Left lung (tissue), 10 donors: ENCODE measurements around the gene SMARCAD1. TPM values are rescaled to one million over a fixed set of nuclear protein-coding genes. Genes with fewer than 3 reads are reported as not detected.

Experiments used
- ATAC-seq: fragments of 200-7000 bp; cut with Tn5 transposase; one replicate; pipeline ENCODE4 v1.9.1; 2020; ENCODE audit warnings: moderate library complexity
- DNase-seq, 4 donors: peaks; one replicate each; pipeline ENCODE4 v3.0.0-alpha.2; 2013 to 2020
- H3K27ac ChIP-seq, 2 donors: fragments of 200-600 bp; sonication (generic) in 1 of 2; one replicate each; pipeline versions ENCODE4 v1.5.0 to v1.8.0; 2020 to 2021
- H3K27me3 ChIP-seq, 2 donors: fragments of 200-600 bp; sonication (generic) in 1 of 2; one replicate each; pipeline versions ENCODE4 v1.5.0 to v1.8.0; 2020 to 2021
- H3K36me3 ChIP-seq, 2 donors: fragments of 200-600 bp; sonication (generic) in 1 of 2; one replicate each; pipeline versions ENCODE4 v1.5.0 to v1.8.0; 2020 to 2021
- H3K4me1 ChIP-seq, 2 donors: fragments of 200-600 bp; one replicate each; pipeline ENCODE4 v1.8.0; 2021
- H3K4me3 ChIP-seq, 2 donors: fragments of 200-600 bp; sonication (generic) in 1 of 2; one replicate each; pipeline versions ENCODE4 v1.5.0 to v1.8.0; 2020 to 2021; ENCODE audit warnings: mild to moderate bottlenecking in 1 of 2
- H3K9me3 ChIP-seq, 2 donors: fragments of 200-600 bp; sonication (generic) in 1 of 2; one replicate each; pipeline versions ENCODE4 v1.5.0 to v1.8.0; 2020 to 2021
- CTCF ChIP-seq, 2 donors: fragments of 200-600 bp; sonication (generic) in 1 of 2; IDR thresholded peaks; one replicate each; pipeline versions ENCODE4 v1.5.0 to v1.8.0; 2021; ENCODE audit warnings: antibody characterized with exemption in 2 of 2
- intact Hi-C, 2 donors: fragments of 100-400 bp; cut with DNase I; formaldehyde crosslinking; loops; one replicate each; pipeline versions ENCODE4 v1.11.2 to v1.14.2; 2022
- polyA plus RNA-seq, 6 donors: library from polyadenylated mRNA; unstranded; fragments of 120-200 nt; gene quantifications; one replicate each; pipeline ENCODE4 v1.2.1, GENCODE V29; 2013; ENCODE audit not compliant: insufficient read length in 6 of 6
- total RNA-seq, 2 donors: library from RNA; stranded (reverse); fragmentation: NEBNext Ultra II Directional; extraction: Animal tissue kit (Norgen Biotek cat#: 25700); gene quantifications; one replicate each; pipeline ENCODE4 v1.2.1, GENCODE V29; 2021
- donor health status: DM: no; HTN: yes; CAD: no.
- donor health status: DM: no; HTN: no; CAD: no.

Gene SMARCAD1
- total and polyA plus RNA-seq, 8 donors, result 20.9 to 65.5 (median 55.5) TPM

- ATAC-seq (no peak), DNase-seq (no peak)
- H3K27ac ChIP-seq, result no peak overlapping the region
- H3K27me3 ChIP-seq, result no peaks in the 10 kb centered on the region
- peaks cover 7 to 24% of the 10 kb centered on the region in 2 donors for H3K4me1 ChIP-seq
- no peak for TF ChIP-seq CTCF (IDR thresholded peaks at IDR 0.05)
- no peaks in the 10 kb centered on the region for H3K9me3 ChIP-seq
- intact Hi-C loops, result no loop called here
- peaks cover 0 to 61% of the 10 kb centered on the region in 2 donors for H3K36me3 ChIP-seq
- no peak overlapping the region for H3K4me3 ChIP-seq
Observed at GRCh38 chr4:94211861-94212260, 4.2 kb downstream of the SMARCAD1 start.

GRCh38 chr4:94214703-94215319 lies 7.1 kb downstream of the SMARCAD1 start:
- Histone ChIP-seq H3K27ac (no peak overlapping the region), H3K36me3 (peaks cover 0 to 81% of the 10 kb centered on the region in 2 donors), H3K4me3 (no peak overlapping the region), H3K4me1 (peaks cover 0 to 7% of the 10 kb centered on the region in 2 donors), H3K9me3 (no peaks in the 10 kb centered on the region), H3K27me3 (no peaks in the 10 kb centered on the region)
- ATAC-seq (no peak), DNase-seq (no peak)
- intact Hi-C loops, result no loop called here
- TF ChIP-seq CTCF (IDR thresholded peaks at IDR 0.05), result no peak

DNA sequence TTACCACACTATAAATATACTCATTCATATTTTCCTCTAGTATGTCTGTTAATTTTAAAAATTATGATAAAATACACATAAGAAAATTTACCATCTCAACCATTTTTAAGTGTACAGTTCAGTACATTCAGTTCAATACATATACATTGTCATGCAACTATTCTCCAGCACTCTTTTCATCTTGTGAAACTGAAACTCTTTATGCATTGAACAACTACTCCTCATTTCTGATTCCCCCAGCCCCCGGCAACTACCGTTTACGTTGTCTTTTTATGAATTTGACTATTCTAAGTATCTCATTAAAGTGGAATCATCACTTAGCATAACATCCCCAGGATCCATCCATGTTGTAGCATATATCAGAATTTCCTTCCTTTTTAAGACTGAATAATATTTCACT lies 8.7 kb downstream of the SMARCAD1 start:
- intact Hi-C loops, result no loop called here
- TF ChIP-seq CTCF (IDR thresholded peaks at IDR 0.05), result no peak
- ATAC-seq (no peak), DNase-seq (no peak)
- H3K36me3 ChIP-seq, result peaks cover 0 to 83% of the 10 kb centered on the region in 2 donors
- H3K4me3 ChIP-seq, result no peak overlapping the region
- no peaks in the 10 kb centered on the region for H3K27me3 ChIP-seq
- H3K9me3 ChIP-seq, result no peaks in the 10 kb centered on the region
- H3K4me1 ChIP-seq, result peaks cover 0 to 3% of the 10 kb centered on the region in 2 donors
- H3K27ac ChIP-seq, result no peak overlapping the region

DNA sequence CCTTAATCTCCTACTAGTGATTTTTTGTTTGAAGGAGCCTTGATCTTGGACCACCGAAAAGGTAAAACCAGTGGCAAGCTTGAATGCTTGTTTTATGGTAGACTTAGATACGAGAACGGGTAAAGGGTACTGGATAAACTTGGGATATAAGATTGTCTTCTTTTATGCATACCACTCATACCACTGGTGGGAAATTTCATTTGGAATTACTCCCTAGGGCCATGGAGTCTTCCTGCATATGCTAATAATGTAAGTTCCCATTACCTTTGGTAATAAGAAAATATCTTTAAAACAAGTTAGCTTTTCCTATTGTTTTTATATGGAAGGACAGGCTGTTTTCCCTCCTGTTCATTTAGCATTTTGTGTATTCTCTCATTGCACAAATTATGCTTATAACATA lies 11.7 kb downstream of the SMARCAD1 start:
- intact Hi-C loops, result no loop called here
- no peak for ATAC-seq
- no peak overlapping the region for H3K4me3 ChIP-seq
- no peaks in the 10 kb centered on the region for H3K27me3 ChIP-seq
- no peak for TF ChIP-seq CTCF (IDR thresholded peaks at IDR 0.05)
- H3K4me1 ChIP-seq, result no peaks in the 10 kb centered on the region
- H3K36me3 ChIP-seq, result peaks cover 0 to 57% of the 10 kb centered on the region in 2 donors
- H3K27ac ChIP-seq, result no peak overlapping the region
- no peak for DNase-seq
- H3K9me3 ChIP-seq, result no peaks in the 10 kb centered on the region

GRCh38 chr4:94221916-94222315 lies 14.3 kb downstream of the SMARCAD1 start:
- DNase-seq (no peak), ATAC-seq (no peak)
- H3K27ac ChIP-seq, result no peak overlapping the region
- intact Hi-C loops, result no loop called here
- H3K9me3 ChIP-seq, result no peaks in the 10 kb centered on the region
- no peak overlapping the region for H3K4me3 ChIP-seq
- no peaks in the 10 kb centered on the region for H3K27me3 ChIP-seq
- H3K4me1 ChIP-seq, result no peaks in the 10 kb centered on the region
- TF ChIP-seq CTCF (IDR thresholded peaks at IDR 0.05), result no peak
- H3K36me3 ChIP-seq, result peaks cover 0 to 40% of the 10 kb centered on the region in 2 donors
